ENCODE data around the gene EXOSC1. TPM values are rescaled to one million over a fixed set of nuclear protein-coding genes. Genes with fewer than 3 reads are reported as not detected.

The EXOSC1 gene
- total RNA-seq, 1 experiment from 2014 or later: 52.7 TPM

DNA sequence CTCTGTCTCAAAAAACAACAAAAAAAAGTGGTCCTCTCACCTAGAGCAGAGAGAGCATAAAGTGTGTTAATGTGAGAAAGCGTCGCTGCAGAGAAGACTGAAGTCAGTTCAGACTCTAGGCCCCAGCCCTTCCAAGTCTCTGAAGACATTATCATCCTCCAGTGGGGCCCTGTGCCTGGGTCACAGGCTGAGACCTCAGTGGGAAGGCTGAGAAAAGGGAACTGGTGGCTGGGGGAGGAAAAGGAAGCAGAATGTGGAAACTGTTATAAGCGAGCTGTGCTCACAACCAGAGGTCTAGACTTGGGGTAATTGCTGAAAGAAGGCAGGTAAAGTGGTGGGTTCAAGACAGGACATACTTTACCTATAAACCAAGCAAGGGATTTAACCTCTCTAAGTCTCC is 39.7 kb downstream of the EXOSC1 start:
- ChIA-PET CTCF (no interaction called here), POLR2A (ENCODE audit: low non-redundant PET) (no interaction called here)
- DNase-seq (ENCODE audit: low spot score): no peak
- no peak overlapping the region for H3K4me3 ChIP-seq (ENCODE audit: low read depth, low read length, poor library complexity, severe bottlenecking)
- H3K27me3 ChIP-seq (replicated peaks; ENCODE audit: insufficient read depth, low read depth, low read length, poor library complexity): no peaks in the 10 kb centered on the region
- H3K9me3 ChIP-seq (ENCODE audit: low read depth, low read length, poor library complexity, severe bottlenecking): no peaks in the 10 kb centered on the region
- peaks cover 4% of the 10 kb centered on the region for H3K4me1 ChIP-seq (ENCODE audit: insufficient read depth, low read length, poor library complexity, severe bottlenecking)
- TF ChIP-seq, protein P1, sequence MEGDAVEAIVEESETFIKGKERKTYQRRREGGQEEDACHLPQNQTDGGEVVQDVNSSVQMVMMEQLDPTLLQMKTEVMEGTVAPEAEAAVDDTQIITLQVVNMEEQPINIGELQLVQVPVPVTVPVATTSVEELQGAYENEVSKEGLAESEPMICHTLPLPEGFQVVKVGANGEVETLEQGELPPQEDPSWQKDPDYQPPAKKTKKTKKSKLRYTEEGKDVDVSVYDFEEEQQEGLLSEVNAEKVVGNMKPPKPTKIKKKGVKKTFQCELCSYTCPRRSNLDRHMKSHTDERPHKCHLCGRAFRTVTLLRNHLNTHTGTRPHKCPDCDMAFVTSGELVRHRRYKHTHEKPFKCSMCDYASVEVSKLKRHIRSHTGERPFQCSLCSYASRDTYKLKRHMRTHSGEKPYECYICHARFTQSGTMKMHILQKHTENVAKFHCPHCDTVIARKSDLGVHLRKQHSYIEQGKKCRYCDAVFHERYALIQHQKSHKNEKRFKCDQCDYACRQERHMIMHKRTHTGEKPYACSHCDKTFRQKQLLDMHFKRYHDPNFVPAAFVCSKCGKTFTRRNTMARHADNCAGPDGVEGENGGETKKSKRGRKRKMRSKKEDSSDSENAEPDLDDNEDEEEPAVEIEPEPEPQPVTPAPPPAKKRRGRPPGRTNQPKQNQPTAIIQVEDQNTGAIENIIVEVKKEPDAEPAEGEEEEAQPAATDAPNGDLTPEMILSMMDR (conservative IDR thresholded peaks at IDR 0.05; ENCODE audit: low read depth, low read length): no peak
- TF ChIP-seq EZH2 (IDR thresholded peaks at IDR 0.05; ENCODE audit: borderline replicate concordance, low read depth, low read length, poor library complexity, severe bottlenecking): no peak
- no peak overlapping the region for H3K27ac ChIP-seq (ENCODE audit: low read depth, low read length, poor library complexity, severe bottlenecking)
- intact Hi-C loops (cut with micrococcal nuclease; ENCODE audit: unreplicated experiment): loop anchor here (2.0 kb wide), 1 partner anchor 207 kb away; no protein-coding TSS in a partner anchor
- H3K36me3 ChIP-seq (ENCODE audit: insufficient read depth, low read length, poor library complexity, severe bottlenecking): no peaks in the 10 kb centered on the region
- BruUV-seq (replicated peaks): no TSS peak

- H3K4me3 ChIP-seq (ENCODE audit: low read depth, low read length, poor library complexity, severe bottlenecking): no peak overlapping the region
- ChIA-PET POLR2A (ENCODE audit: low non-redundant PET) (no interaction called here), CTCF (no interaction called here)
- H3K36me3 ChIP-seq (ENCODE audit: insufficient read depth, low read length, poor library complexity, severe bottlenecking): no peaks in the 10 kb centered on the region
- no peak overlapping the region for H3K27ac ChIP-seq (ENCODE audit: low read depth, low read length, poor library complexity, severe bottlenecking)
- no TSS peak for BruUV-seq (replicated peaks)
- H3K27me3 ChIP-seq (replicated peaks; ENCODE audit: insufficient read depth, low read depth, low read length, poor library complexity): no peaks in the 10 kb centered on the region
- no peak for TF ChIP-seq EZH2 (IDR thresholded peaks at IDR 0.05; ENCODE audit: borderline replicate concordance, low read depth, low read length, poor library complexity, severe bottlenecking)
- TF ChIP-seq, protein P1 (conservative IDR thresholded peaks at IDR 0.05; ENCODE audit: low read depth, low read length): no peak
- H3K9me3 ChIP-seq (ENCODE audit: low read depth, low read length, poor library complexity, severe bottlenecking): no peaks in the 10 kb centered on the region
- no peak for DNase-seq (ENCODE audit: low spot score)
- intact Hi-C loops (cut with micrococcal nuclease; ENCODE audit: unreplicated experiment): no loop called here
- H3K4me1 ChIP-seq (ENCODE audit: insufficient read depth, low read length, poor library complexity, severe bottlenecking): peaks cover 10% of the 10 kb centered on the region
Observed at GRCh38 chr10:97404044-97404443, 41.8 kb downstream of the EXOSC1 start.

GRCh38 chr10:97401455-97401919 is 44.3 kb downstream of the EXOSC1 start:
- POLR2A ChIA-PET (ENCODE audit: low non-redundant PET): interaction anchor here (0.5 kb wide), 1 partner anchor 83 kb away, joined by 5 read pairs; no protein-coding TSS in a partner anchor
- no peaks in the 10 kb centered on the region for H3K9me3 ChIP-seq (ENCODE audit: low read depth, low read length, poor library complexity, severe bottlenecking)
- no peaks in the 10 kb centered on the region for H3K27me3 ChIP-seq (replicated peaks; ENCODE audit: insufficient read depth, low read depth, low read length, poor library complexity)
- H3K4me1 ChIP-seq (ENCODE audit: insufficient read depth, low read length, poor library complexity, severe bottlenecking): peaks cover 10% of the 10 kb centered on the region
- H3K4me3 ChIP-seq (ENCODE audit: low read depth, low read length, poor library complexity, severe bottlenecking): peak overlapping the region; percentile 99
- no TSS peak for BruUV-seq (replicated peaks)
- intact Hi-C loops (cut with micrococcal nuclease; ENCODE audit: unreplicated experiment): no loop called here
- no peak for DNase-seq (ENCODE audit: low spot score)
- H3K27ac ChIP-seq (ENCODE audit: low read depth, low read length, poor library complexity, severe bottlenecking): peak overlapping the region; percentile 86
- H3K36me3 ChIP-seq (ENCODE audit: insufficient read depth, low read length, poor library complexity, severe bottlenecking): peaks cover 6% of the 10 kb centered on the region
- TF ChIP-seq EZH2 (IDR thresholded peaks at IDR 0.05; ENCODE audit: borderline replicate concordance, low read depth, low read length, poor library complexity, severe bottlenecking): no peak
- TF ChIP-seq, protein P1 (conservative IDR thresholded peaks at IDR 0.05; ENCODE audit: low read depth, low read length): no peak
- CTCF ChIA-PET: interaction anchor here (1.3 kb wide), 1 partner anchor 10 kb away, joined by 4 read pairs; no protein-coding TSS in a partner anchor

Measured in A673 (cell line).